Upper lobe of right lung (tissue), 1 donor: ENCODE results near the gene NOSTRIN. TPM values are rescaled to one million over a fixed set of nuclear protein-coding genes. Genes with fewer than 3 reads are reported as not detected.
"Not testable (repeated sequence)": the region's sequence is repeated elsewhere in the genome, so short reads cannot be mapped to it uniquely, and the experiment has no call there.

Source experiments
- ATAC-seq: fragments of 200-7000 bp; cut with Tn5 transposase; one replicate; pipeline ENCODE4 v1.9.1; 2020; ENCODE audit warnings: mild to moderate bottlenecking, moderate library complexity
- DNase-seq: peaks from one replicate; pipeline ENCODE4 v3.0.0-alpha.2; 2020
- H3K27ac ChIP-seq: fragments of 200-600 bp; one replicate; pipeline ENCODE4 v1.8.0; 2022
- H3K27me3 ChIP-seq: fragments of 200-600 bp; one replicate; pipeline ENCODE4 v1.8.0; 2022; ENCODE audit warnings: mild to moderate bottlenecking
- H3K36me3 ChIP-seq: fragments of 200-600 bp; one replicate; pipeline ENCODE4 v1.8.0; 2022
- H3K4me1 ChIP-seq: fragments of 200-600 bp; one replicate; pipeline ENCODE4 v1.8.0; 2022
- H3K4me3 ChIP-seq: fragments of 200-600 bp; one replicate; pipeline ENCODE4 v1.8.0; 2022; ENCODE audit warnings: mild to moderate bottlenecking
- H3K9me3 ChIP-seq: fragments of 200-600 bp; one replicate; pipeline ENCODE4 v1.8.0; 2022
- intact Hi-C: fragments of 100-400 bp; cut with DNase I; formaldehyde crosslinking; loops from one replicate; pipeline ENCODE4 v1.11.0; 2022
- total RNA-seq: library from RNA; stranded (reverse); fragmentation: NEBNext Ultra II Directional; extraction: Animal tissue kit (Norgen Biotek cat#: 25700); gene quantifications from one replicate; pipeline ENCODE4 v1.2.1, GENCODE V29; 2021
- TF ChIP-seq, protein P1 (sequence below): fragments of 200-600 bp; IDR thresholded peaks from one replicate; pipeline ENCODE4 v1.8.0; 2022; ENCODE audit warnings: antibody characterized with exemption
- donor health status: DM: no; HTN: yes; CAD: no; lungs with severe emphysema.

NOSTRIN gene
- total RNA-seq, 1 donor from 2014 or later: 70.0 TPM

DNA sequence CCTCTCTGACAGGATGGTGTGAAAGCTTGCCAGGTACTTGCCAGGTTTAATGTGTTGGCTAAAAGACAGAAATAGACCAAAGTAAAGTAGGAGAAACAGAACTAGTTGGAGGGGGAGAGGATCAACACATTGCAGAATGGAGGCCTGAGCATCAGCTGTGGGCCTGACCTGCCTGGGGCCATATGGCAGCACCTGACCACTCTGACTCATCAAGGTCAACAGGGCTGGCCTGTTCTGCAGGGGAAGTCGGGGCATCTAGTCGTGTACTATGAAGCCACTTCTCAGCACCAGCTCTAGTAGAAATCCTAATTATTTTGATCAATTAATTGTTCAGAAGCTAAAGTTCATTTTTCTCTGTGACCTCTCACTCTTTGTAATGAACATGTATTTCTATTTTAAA, 35.8 kb upstream of the NOSTRIN start:
- ATAC-seq (no peak), DNase-seq (no peak)
- H3K27me3 ChIP-seq: no peaks in the 10 kb centered on the region
- intact Hi-C loops: no loop called here
- TF ChIP-seq, protein P1, sequence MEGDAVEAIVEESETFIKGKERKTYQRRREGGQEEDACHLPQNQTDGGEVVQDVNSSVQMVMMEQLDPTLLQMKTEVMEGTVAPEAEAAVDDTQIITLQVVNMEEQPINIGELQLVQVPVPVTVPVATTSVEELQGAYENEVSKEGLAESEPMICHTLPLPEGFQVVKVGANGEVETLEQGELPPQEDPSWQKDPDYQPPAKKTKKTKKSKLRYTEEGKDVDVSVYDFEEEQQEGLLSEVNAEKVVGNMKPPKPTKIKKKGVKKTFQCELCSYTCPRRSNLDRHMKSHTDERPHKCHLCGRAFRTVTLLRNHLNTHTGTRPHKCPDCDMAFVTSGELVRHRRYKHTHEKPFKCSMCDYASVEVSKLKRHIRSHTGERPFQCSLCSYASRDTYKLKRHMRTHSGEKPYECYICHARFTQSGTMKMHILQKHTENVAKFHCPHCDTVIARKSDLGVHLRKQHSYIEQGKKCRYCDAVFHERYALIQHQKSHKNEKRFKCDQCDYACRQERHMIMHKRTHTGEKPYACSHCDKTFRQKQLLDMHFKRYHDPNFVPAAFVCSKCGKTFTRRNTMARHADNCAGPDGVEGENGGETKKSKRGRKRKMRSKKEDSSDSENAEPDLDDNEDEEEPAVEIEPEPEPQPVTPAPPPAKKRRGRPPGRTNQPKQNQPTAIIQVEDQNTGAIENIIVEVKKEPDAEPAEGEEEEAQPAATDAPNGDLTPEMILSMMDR: no peak
- no peak overlapping the region for H3K4me3 ChIP-seq
- H3K4me1 ChIP-seq: no peaks in the 10 kb centered on the region
- H3K36me3 ChIP-seq: peaks cover 7% of the 10 kb centered on the region
- H3K9me3 ChIP-seq: no peaks in the 10 kb centered on the region
- no peak overlapping the region for H3K27ac ChIP-seq

DNA sequence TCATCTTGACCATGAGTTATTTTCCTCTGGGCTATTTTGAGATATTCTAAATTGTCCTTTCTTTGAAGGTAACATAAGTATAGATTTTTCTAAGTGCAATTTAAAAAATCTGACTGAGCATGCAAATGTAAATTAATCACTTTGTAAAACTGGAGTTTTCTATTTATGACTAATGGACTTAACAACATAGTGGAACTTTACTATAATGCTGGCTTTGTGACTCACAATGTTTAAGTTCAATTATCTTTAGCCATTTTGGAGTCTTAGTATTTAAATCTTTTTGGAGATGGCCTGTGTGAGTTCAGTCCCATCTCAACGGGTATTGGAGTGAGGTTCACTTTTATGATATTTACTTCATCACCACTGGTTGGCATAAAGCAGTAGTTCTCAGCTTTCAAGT, 35.2 kb upstream of the NOSTRIN start:
- no peak overlapping the region for H3K4me3 ChIP-seq
- no peaks in the 10 kb centered on the region for H3K4me1 ChIP-seq
- DNase-seq (no peak), ATAC-seq (no peak)
- TF ChIP-seq, protein P1: no peak
- peaks cover 7% of the 10 kb centered on the region for H3K36me3 ChIP-seq
- H3K27ac ChIP-seq: no peak overlapping the region
- H3K27me3 ChIP-seq: no peaks in the 10 kb centered on the region
- intact Hi-C loops: no loop called here
- H3K9me3 ChIP-seq: no peaks in the 10 kb centered on the region

DNA sequence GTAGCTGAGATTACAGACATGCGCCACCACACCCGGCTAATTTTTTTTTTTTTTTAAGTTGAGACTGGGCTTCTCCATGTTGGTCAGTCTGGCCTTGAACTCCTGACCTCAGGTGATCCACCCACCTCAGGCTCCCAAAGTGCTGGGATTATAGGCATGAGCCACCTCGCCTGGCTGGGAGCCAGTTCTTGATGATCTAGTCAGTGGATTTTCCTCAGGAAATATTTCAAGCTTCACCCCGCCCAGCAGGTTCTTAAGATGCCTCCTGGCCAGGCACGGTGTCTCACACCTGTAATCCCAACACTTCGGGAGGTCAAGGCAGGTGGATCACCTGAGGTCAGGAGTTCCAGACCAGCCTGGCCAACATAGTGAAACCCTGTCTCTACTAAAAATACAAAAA, 34.1 kb upstream of the NOSTRIN start:
- DNase-seq, ATAC-seq, intact Hi-C loops, H3K36me3 ChIP-seq, H3K27me3 ChIP-seq, H3K4me1 ChIP-seq, H3K27ac ChIP-seq, H3K9me3 ChIP-seq, H3K4me3 ChIP-seq: not testable (repeated sequence)

DNA sequence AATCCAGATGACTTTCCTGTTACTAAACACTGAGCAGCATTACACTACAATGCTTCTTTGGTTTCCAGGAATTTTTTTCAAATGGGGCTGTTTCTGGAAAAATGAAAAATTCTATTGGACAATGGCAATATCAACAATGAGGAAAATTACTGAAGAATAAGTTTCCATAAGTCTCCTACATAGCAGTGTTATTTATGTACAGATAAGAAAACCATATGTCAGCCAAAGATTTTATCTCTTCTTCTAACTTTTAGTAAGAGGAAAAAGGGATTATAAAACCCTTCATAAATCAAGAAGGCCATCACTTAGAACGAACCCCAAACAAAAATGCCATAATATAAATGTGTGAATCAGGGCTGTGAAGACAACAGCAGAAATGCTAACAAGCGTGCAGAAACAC, 31.6 kb upstream of the NOSTRIN start:
- Histone ChIP-seq H3K27me3 (no peaks in the 10 kb centered on the region), H3K4me3 (no peak overlapping the region), H3K4me1 (no peaks in the 10 kb centered on the region), H3K36me3 (peaks cover 7% of the 10 kb centered on the region), H3K9me3 (no peaks in the 10 kb centered on the region), H3K27ac (no peak overlapping the region)
- intact Hi-C loops: no loop called here
- TF ChIP-seq, protein P1: no peak
- DNase-seq: no peak
- ATAC-seq: no peak

DNA sequence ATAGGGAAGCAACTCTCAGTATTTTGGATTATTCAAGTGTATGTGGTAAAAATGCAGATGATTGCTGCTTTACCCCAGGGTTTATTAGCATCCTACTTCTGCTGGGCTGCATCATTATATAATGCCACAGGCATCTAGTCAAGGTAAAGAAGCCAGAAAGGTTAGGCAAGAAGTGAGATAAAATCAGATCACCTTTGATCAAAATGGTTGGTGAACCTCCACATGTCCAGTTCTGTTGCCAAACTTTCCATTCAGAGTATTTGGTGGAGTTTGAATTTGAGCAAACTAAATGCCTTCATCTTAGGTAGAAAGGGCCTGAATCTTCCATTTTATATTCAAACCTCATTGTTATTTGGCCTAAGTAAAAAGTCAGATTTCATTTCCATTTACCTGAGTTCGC, 29.7 kb upstream of the NOSTRIN start:
- H3K4me3 ChIP-seq: no peak overlapping the region
- TF ChIP-seq, protein P1: no peak
- H3K27ac ChIP-seq: no peak overlapping the region
- no peaks in the 10 kb centered on the region for H3K27me3 ChIP-seq
- intact Hi-C loops: no loop called here
- H3K9me3 ChIP-seq: no peaks in the 10 kb centered on the region
- DNase-seq (no peak), ATAC-seq (no peak)
- H3K36me3 ChIP-seq: no peaks in the 10 kb centered on the region
- no peaks in the 10 kb centered on the region for H3K4me1 ChIP-seq

DNA sequence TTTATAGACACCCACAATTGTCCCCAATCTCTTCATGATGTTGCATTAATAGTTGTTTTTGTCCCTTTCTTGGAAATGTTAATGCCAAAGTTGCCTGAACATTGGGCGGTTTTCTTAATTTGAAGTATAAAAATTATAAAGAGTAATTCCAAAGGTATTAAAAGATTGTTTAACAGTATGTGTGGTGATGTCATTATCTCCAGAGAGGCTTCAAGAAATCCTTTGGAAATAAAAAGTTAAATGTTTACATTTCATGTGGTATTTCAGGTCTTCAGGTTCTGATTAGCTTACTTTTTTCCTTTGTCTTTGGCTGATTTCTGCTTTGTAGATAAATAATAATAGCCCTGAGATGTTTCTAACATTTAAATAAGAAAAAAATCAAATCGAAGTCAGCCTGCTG, 29.3 kb upstream of the NOSTRIN start:
- H3K36me3 ChIP-seq: no peaks in the 10 kb centered on the region
- no peak overlapping the region for H3K27ac ChIP-seq
- H3K4me1 ChIP-seq: no peaks in the 10 kb centered on the region
- H3K27me3 ChIP-seq: no peaks in the 10 kb centered on the region
- H3K4me3 ChIP-seq: no peak overlapping the region
- ATAC-seq: no peak
- no peak for DNase-seq
- TF ChIP-seq, protein P1: no peak
- H3K9me3 ChIP-seq: no peaks in the 10 kb centered on the region
- intact Hi-C loops: no loop called here
